NB4 (cell line): ENCODE results near the gene OPRL1.

ENCODE experiments used
- DNase-seq: peaks from one replicate; pipeline ENCODE4 v3.0.0; 2010; ENCODE audit warnings: low read depth
- H3K4me3 ChIP-seq: one replicate; pipeline ENCODE4 v1.5.1; 2011; ENCODE audit warnings: mild to moderate bottlenecking, low read depth, low read length, moderate library complexity
- CTCF ChIP-seq: IDR thresholded peaks from one replicate; pipeline ENCODE4 v1.5.1; 2012; ENCODE audit warnings: low read depth, low read length
- MYC ChIP-seq: IDR thresholded peaks from 2 replicates; pipeline ENCODE4 v1.6.1; 2011; ENCODE audit warnings: low read depth, low read length
- POLR2A ChIP-seq: IDR thresholded peaks from 2 replicates; pipeline ENCODE4 v1.6.1; 2011; ENCODE audit warnings: mild to moderate bottlenecking; ENCODE audit not compliant: insufficient read length; ENCODE audit errors: extremely low read depth
- TF ChIP-seq, protein P1 (sequence below): IDR thresholded peaks from 2 replicates; pipeline ENCODE4 v1.6.1; 2011; ENCODE audit warnings: low read depth, low read length

The OPRL1 gene

DNA sequence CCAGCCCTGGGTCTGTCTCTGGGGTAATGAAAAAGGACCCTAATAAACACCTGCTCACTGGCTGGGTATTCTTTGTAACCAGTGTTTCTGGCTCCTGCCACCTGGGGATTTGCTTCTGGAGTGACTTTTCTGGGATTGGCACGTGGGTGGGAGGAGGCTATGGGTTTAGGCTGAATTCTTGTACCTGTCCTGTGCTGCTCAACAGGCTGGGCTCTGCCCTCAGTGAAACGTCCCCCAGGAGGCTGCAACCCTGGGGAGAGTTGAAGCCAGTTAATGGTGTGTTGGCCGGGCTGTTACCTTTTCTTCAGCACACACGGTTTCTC is 20.6 kb downstream of the OPRL1 start:
- DNase-seq: no peak
- H3K4me3 ChIP-seq: no peak overlapping the region
- TF ChIP-seq, protein P1, sequence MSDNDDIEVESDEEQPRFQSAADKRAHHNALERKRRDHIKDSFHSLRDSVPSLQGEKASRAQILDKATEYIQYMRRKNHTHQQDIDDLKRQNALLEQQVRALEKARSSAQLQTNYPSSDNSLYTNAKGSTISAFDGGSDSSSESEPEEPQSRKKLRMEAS: no peak
- TF ChIP-seq POLR2A: no peak
- TF ChIP-seq CTCF: no peak
- no peak for TF ChIP-seq MYC

- H3K4me3 ChIP-seq: no peak overlapping the region
- DNase-seq: no peak
- TF ChIP-seq MYC (no peak), CTCF (no peak), POLR2A (no peak)
- TF ChIP-seq, protein P1: no peak
These were observed 21.2 kb downstream of the OPRL1 start for GRCh38 chr20:64100946-64101688.

- peak; percentile 73 for DNase-seq
- no peak overlapping the region for H3K4me3 ChIP-seq
- TF ChIP-seq, protein P1: no peak
- peak; percentile 81 for TF ChIP-seq CTCF
- no peak for TF ChIP-seq POLR2A
- no peak for TF ChIP-seq MYC
These were observed 22.1 kb downstream of the OPRL1 start for GRCh38 chr20:64101731-64102621.

DNA sequence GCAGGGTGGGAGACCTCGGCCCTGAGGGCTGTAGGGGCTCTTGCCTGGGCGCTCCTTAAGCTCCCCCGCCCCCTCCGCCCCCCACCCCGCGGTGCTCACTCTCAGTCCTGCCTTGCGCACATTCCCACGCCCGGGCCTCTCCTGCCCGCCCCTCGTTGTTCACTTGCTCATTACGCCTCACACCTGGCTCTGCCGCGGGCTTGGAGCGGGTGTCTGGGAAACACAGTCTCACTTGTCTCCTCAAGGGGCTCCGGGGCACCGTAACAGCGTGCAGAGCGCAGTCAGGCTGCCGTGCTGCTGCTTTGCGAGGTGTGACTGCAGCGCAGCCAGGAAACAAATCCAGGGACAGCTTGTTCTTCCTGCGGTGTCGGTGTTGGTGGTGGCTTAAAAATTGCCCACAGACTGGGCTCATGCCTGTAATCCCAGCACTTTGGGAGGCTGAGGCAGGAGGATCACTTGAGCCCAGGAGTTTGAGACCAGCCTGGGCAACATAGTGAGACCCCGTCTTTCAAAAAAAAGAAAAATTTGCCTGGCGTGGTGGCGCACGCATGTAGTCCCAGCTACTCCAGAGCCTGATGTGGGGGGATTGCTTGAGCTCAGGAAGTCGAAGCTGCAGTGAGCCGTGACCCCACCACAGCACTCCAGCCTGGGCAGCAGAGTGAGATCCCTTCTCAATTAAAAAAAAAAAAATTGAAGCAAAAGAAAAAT is 22.9 kb downstream of the OPRL1 start:
- TF ChIP-seq CTCF (no peak), POLR2A (no peak), MYC (no peak)
- TF ChIP-seq, protein P1: no peak
- no peak for DNase-seq
- no peak overlapping the region for H3K4me3 ChIP-seq

DNA sequence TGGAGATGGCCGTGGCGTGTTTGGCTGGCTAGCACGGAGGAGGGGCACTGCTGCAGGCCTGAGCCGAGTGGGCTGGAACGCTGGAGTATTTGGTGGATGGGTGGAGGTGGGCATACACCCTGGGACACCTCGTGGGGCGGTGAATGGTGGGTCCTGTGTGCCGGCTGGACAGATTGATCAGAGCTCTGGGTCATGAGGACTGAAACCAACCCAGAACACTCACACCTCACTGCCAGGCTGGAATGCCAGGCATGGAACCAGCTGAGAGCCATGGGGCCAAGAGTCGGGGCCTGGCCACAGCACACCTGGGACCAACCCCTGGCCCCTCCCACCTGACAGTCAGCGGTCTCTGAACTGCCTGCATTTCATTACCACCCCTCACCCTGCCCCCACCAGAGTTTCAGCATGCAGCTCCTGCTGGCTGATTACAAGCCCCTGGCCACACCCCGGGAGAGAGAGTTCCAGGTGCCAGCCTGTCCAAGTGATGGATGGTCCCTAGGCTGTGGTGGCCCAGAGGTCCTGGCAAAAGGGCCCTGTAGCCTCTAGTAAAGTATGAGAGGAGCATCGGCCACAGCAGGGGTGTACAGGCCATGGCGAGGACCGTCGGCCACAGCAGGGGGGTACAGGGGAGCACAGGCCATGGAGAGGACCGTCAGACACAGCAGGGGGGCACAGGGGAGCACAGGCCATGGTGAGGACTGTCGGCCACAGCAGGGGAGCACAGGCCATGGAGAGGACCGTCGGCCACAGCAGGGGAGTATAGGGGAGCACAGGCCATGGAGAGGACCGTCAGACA is 24.2 kb downstream of the OPRL1 start:
- H3K4me3 ChIP-seq: no peak overlapping the region
- TF ChIP-seq MYC: no peak
- no peak for DNase-seq
